SKM-1 (cell line): Measurements from ENCODE around the gene PI16.
"Not testable (repeated sequence)": the region's sequence is repeated elsewhere in the genome, so short reads cannot be mapped to it uniquely, and the experiment has no call there.

Experiments used
- DNase-seq: peaks from one replicate; lab custom pipeline; 2025; ENCODE audit not compliant: unreplicated experiment; lab: John Stamatoyannopoulos, UW

Gene PI16

DNA sequence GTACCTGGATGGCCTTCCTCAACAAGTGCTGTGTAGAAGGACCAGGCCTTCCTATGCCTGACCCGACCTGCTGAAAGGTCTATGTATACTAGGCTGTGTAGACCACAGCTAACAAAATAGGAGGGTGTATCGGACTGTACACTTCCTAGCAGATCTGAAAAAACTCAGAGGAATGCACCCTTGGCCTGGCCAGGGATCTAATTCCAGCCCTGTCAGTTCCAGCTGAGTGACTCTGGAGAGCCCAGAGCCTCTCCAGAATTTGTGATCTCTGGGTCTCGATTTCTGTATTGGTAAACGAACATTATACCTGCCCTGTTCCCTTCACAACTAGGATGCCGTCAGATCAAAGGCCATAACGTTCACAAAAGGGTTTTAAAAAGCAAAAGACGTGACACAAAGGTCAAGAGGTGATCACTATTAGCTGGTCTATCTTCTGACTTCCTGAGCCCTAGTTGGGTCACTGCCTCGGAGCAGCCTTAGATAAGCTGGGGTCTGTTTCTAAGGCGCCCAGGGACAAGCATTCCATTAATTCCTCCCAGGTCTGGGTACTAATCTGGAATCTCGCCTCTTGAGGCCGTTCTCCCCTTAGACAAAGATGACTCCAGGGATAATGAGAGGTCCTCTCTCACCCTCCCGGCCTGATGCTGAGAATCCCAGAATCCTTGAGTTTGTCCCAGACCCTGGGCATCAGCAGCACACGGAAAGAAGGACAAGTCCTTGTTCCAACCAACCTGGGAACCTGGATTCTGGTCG is 17.6 kb downstream of the PI16 start:
- DNase-seq, result no peak

DNA sequence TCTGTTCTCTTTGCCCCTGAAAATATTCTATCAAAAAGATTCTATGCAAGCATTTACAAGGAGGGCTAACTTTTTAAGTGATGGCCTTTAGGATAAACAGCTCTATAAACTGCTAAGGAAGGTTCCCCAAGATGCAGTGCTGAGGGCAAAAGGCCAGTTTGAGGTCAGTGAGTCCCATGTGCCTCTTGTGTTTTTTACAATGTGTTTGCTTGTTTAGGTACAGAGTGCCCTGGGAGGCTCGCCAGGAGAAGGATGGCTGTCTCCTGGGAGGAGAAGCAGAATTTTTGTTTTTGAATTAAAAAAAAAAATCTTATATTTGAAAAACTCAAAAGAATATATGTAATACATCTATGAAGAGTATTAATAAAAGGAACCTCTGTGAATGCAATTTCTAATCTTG is 18.7 kb downstream of the PI16 start:
- DNase-seq, result no peak

DNA sequence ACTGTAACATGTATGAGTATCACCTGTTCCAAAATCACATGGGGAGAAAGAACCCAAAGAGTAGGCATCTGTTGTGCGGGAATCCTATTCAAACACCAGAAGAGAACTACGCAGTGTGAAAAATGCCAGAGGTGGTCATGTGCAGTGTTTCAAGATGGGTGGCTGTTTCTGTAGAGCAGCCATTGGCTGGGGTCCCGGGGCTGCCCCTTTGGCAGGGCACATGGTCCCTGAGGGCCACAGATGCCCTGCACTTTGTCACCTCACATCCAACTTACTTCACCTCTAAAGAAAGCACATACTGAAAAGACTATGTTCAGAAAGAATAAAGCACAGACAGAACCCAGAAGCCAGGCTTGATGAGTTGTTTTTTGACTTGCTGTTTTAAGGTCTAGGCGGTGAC is 19.1 kb downstream of the PI16 start:
- no peak for DNase-seq

DNA sequence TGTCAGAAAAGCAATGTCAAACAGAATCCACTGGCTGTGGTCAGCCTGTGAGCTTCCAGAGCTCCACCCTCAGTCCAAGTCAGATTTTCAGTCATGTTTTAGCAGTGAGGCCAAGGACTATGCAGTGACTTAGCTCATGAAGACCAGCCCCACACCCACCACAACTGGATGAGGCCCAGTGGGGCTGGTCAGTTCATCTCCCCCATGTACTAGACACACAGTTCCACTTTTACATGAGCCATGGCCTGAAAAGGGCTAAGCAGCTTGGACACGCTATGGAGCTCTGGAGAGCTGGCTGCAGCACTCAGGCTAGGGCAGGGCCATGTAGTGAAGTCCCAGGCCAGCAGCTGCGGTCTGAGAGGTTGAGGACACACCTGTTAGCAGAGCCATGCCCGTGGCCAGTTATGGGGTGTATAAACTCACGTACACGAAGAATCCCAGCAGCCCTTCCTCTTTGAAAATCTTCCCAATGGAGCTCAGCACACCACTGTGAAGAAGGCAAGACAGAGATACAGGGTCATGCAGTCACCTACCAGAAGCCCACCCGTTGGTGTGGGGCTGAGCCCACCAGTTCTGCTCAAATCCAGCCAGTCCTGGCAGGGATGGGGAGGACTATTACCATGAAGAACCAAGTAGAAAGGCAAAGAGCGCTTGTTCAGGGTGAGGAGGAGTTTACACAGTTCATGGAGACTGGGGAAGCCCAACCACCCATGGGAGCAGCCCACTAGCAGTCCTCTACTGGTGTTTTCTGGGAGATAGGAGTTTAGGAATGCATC is 20.9 kb downstream of the PI16 start:
- DNase-seq, result no peak

DNA sequence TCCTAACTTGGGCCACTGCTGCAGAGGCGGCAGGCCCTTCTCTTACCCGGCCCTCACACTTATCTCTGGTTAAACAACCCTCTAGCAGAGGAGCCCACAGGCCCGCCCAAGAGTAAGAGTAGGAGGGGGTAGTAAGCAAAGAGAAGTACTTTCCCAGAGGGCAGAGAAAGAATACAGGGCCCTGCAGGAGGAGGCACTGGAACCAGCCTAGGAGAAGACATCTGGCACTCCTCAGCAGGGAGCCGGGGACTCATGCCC is 21.4 kb downstream of the PI16 start:
- DNase-seq, result no peak

DNA sequence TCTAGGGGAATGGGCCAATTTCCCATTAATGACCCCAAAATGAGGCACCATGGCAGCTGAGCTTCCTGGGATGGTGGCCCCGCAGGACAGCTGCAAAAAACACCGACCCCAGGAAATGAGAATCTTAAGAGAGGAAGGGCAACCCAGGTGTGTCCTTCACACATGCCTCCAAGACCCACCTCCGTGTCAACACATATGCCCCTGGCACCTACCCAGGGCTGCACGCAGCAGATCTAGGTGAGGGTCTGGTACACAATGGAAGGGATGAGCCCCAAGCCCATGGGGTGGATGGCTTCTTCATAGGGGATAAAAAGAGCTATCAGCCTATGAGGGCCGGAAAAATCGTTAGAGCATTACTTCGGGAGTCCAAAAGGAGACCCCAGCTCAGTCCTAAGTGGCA is 22.0 kb downstream of the PI16 start:
- no peak for DNase-seq

DNA sequence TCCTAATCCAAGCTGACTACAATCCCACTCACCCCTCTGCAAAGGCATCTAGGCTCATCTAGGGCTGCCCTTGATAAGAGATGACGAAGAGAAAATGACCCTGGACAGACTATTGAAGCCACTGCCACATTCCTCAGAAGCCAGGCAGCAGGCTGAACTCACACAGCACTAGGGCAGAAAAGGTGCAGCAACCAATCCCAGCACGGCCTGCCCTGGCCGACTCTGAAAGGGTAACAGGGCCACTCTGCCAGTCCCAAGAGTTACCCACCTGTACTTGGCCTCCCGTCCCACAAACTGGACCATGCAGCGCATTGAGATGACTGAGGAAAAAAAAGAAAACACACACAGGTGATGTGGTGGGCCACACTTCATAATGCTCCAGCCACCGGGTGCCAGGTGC is 22.4 kb downstream of the PI16 start:
- DNase-seq, result no peak

DNA sequence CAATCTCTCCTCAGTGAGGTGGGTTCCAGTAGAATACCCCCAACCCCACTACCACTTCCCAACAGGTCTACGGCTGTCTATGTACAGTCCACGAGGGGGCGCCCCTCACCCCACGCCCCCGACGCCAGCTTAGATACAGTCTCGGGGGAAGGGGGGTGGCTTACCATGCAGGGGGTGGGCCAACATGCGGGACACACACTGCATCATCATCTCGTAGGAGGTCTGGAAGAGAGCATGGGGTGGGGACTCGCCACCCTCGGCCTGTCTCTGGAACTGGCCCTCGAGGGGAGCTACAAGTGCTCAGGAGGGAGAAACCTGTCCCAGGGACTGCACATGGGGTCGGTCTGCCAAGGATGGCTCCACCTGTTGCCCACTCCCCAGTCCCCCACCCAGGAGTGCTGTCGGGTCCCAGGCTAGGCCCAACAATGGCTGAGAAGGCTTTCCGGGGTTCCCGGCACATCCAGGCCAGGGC is 23.0 kb downstream of the PI16 start:
- no peak for DNase-seq

DNA sequence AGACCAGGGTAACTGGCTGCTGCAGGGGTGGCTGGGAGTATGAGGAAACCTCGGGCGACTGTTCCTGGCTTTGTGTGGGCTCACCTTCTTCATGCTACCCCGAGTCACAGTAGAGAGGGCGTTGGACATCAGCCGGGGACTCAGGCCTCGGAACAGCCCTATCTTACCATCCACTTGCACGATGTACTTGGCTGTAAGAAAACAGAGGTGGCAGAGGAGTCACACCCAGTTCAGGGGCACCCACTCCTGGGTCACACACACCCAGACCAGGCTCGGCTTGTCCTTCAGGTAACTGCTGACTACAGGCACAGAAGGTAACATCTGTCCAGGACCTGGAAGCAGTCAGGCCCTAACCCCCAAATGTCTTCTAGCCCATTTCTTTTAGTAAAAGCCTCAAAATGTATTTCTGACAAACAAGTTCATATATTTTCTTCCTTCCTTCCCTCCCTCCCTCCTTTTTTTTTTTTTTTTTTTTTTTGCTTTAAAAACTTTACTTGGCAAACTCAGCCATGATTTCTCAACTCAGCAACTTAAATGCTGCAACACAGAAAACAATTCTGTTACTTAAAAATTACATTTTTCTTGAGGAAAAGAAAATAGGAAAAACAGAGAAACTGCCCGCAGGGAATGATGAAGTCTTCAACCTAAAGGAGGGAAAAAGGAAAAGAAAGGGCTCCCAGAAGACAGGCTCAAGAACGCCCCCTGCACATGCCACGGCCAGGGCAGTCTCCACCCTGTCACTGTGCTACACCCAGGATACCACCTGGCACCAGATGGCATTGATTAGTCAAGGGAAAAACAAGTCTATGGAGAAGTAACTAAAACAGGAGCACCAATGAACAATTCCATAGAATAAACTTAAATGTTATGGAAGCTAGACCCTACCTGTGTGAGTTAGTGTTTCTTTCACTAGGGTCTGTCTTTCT is 24.1 kb downstream of the PI16 start:
- no peak for DNase-seq

DNA sequence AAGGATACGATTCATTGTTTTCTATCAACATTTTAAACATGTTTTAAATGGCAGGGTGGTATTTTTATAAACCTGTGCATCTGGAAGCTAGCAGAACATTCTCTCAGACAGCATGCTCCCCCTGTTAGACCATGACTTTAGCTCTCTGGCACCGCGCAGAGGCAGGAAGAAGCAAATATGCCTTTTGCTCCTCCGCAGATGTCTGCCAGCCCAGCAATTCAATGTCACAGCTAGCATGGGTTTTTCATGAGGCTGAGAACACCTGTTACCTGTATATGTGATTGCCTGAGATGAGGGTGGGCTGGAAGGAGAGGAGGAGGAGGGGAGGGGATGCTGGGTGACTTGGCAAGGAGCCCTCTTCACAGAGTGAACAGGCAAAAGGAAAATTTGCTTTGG is 24.8 kb downstream of the PI16 start:
- no peak for DNase-seq

DNA sequence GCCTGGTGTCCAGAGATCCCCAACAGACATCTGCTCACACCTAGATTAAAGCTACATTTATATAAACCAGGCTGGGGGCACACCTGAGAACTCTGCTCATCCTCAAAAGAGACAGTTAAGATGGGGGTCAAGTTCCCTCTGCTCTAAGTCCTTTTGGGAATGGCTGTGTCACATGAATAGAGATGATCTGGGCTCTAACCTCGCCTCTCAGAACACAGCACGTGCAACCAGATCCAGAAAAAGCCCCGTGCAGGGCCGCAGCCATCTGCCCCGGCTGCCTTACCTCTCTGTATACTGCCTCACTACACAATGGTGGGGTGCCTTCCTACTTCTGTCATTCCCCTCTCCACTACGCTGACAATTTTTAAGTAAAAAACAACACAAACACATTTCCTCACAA is 25.6 kb downstream of the PI16 start:
- no peak for DNase-seq

DNA sequence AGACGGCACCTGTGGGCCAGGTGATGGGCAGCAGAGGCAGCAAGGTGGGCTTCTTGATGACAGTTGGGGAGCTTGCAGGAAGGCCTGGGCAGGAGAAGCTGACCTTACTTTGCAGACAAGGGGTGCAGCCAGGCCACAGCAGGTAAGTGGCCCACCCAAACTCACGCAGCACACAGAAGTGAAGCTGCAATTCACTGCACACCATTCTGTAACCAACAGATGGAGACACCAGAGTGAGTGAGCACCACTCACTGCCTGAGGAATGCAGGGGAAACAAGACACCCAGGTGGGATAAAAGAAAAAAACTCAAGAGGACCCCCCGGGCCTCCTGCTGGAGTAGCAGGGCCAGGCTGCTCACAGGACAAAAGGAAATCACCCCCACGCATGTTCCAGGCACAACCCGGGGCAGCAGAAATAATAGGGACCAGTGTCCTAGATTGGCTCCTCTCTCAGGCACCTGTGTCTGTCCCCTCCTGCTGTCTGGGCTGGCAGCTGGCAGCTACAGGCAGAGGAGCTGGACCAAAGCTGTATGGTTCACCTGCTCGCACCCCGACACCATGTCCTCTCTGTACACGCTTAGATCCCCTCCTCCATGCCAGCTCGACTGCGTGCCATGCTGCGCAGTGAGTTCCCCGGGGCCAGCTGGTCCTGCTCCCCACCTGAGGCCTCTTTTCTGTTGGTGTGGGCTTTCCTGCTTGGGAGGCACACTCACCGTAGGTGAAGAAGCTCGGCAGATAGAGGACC is 26.5 kb downstream of the PI16 start:
- DNase-seq, result no peak

DNA sequence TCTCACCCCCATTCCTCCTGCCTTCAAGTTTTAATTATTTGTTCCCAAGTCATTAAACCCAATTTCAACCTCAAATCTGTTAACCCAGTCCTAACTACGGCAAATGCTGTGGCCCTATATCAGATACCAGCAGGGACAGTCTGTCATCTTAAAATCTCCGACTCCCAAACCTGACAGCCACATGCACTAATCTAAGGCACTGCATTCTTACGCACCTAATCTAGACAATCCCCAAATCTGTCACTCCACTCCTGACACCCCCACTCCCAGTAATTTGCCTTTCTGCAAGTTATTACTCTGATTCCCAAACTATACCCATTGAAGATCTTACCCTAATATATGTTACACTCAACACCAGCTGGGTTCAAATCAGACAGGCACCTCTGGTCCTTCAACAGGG is 29.0 kb downstream of the PI16 start:
- DNase-seq, result no peak

DNA sequence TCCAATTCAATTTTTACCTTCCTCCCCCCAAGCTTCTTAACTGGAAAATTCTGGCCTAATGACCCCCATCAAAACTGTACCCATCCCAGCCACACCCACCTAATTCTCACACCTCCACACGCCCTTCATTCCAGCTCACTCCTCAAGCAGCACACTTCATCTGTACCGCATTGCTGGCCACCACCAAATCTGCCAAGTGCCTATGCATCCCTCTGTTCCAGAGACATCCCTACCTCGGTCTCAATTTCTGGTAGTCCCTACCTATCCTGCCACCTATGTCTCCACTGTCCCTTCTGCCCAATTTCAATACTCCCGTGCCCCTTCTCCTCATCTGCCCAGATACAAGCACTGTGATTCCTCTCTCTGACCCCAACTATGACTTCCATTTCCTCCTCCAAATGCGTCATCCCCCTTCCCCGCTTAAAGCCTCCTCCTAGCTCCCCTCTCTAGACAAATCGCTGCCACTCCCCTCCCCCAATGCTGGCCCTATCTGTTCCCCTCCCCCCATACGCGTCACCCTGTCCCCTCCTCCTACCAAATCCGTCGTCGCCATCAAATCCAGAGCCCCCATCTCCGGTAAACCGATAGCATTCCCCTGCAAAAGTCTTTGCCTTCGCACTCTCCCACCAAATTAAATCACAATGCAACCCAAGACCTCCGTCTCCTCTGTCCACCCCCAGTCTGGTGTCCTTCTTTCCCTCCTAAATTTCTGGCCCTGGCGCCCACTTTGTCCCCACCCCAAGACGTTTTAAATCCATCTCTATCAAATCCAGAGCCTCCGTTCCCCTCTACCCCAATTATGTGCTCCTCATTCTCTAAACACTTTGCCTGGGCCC is 30.3 kb downstream of the PI16 start:
- no peak for DNase-seq

DNA sequence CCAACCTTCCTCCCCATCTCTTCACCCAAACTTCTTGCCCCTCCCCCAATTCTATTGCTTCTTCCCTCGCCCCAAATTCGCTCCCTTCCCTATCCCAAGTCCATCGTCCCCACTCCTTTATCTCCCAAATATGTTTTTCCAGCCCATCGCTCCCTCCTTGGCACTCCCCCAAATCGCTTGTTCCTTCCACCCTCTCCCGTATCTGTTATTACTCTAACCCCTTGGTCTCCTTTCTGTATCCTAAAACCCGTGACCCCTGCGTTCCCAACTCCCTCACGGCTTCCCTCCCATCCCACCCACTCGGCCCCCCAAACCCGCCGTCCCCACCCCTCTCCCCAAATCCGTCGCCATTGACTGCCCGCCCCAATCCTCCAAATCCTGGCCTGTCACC is 30.9 kb downstream of the PI16 start:
- DNase-seq, result no peak

DNA sequence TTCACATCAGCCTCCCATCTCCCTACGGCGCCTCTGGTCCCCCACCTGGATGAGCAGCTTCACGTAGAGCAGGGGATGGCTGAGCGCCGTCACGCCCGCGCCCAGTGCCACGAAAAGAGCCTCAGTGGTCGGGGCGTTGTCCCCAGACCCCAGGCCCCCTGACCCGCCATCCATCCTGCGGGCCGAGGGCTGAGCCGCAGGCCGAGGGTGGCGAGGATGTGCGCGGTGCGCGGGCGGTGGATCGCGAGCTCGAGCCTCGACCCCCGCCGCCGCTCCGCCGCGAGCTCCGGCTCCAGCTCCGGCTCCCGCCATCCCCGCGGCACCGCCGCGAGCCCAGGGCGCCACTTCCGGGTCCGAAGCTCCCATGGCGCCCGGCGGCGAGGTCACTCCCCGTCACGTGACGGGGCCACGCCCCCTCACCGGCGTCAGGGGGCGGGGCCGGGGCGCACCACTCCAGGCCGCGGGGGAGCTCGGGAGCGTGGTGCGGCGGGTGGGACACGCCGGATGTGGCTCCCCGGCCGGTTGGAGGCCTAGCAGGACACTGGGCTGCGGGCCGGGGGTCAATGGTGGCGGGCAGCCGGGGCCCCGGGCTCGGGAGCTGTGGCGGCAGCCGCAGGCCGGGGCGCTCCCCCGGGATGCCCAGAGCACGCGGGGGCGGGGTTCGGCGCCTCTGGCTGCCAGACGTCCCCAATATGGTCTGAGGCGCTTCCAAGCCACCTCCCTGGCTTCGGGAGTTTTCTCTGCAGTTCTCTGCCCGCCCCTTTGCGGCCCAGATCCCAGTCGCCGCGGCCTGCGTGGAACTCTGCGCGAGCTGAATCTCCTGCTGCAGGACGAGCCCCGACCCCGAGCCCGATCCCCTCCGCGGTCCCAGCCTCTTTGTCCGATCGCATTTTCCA is 31.5 kb downstream of the PI16 start, which contains the start of gene MTCH1:
TSS of gene MTCH1 (minus strand) at position 389 of the 896 bp plus-strand sequence. CDS start at position 366, 23 bp downstream.
- DNase-seq, result peak; percentile 87

DNA sequence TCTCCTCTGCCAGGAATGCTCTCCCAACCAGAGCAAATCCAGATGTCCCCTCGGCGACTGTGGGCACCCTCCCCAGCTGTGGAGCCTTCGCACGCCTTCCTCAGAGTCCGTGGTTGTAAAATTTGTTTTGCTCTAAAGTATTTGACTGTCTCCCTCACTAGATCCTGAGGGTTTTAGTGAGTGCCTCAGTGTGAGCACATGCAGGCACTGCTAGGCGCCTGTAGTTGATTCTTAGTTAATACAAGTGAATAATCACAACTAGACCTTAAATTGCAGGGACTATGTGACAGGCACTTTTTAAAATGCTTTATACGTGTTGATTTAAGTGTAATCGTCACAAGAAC is 32.1 kb downstream of the PI16 start:
- no peak for DNase-seq

DNA sequence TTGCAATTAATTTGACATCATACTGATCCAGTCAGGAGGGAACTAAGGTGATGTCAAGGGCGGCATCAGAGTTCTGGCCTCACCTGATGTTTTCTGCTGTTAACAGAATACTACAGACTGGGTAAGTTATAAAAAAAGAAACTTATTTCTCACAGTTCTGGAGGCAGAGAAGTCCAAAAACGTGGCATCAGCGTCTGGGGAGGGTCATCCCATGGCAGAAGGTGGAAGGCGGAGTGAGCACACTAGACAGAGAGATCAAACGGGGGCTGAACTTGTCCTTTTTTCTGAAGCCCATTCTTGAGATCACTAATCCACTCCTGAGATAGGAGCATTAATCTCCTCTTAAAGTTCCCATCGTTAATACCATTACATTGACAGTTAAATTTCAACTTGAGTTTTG is 34.7 kb downstream of the PI16 start:
- DNase-seq, result no peak

DNA sequence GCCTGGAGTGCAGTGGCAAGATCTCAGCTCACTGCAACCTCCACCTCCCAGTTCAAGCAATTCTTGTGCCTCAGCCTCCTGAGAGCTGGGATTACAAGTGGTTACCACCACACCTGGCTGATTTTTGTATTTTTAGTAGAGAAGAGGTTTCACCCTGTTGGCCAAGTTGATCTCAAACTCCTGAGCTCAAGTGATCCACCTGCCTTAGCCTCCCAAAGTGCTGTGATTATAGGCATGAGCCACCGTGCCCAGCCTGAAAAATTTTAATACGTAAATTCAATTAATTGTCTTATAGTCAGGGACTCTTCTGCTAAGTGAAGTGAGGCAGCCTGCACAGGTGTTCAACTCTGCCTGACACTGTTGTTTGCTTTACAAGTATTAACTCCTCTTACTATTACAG is 35.9 kb downstream of the PI16 start:
- not testable (repeated sequence) for DNase-seq
